Osteocyte (in vitro differentiated cells): ENCODE data around the gene STARD3. TPM values are rescaled to one million over a fixed set of nuclear protein-coding genes. Genes with fewer than 3 reads are reported as not detected.

ENCODE experiments used
- DNase-seq: peaks from one replicate; pipeline ENCODE4 v3.0.0; 2021; ENCODE audit warnings: mixed read lengths; ENCODE audit not compliant: unreplicated experiment; ENCODE audit errors: extremely low spot score
- H3K27ac Mint-ChIP-seq: one replicate; pipeline ENCODE4 v1.8.0; 2021; ENCODE audit warnings: mild to moderate bottlenecking, mixed read lengths; ENCODE audit not compliant: unreplicated experiment
- H3K27me3 Mint-ChIP-seq: one replicate; pipeline ENCODE4 v1.8.0; 2021; ENCODE audit warnings: mixed read lengths; ENCODE audit not compliant: unreplicated experiment
- H3K36me3 Mint-ChIP-seq: one replicate; pipeline ENCODE4 v1.8.0; 2021; ENCODE audit warnings: mixed read lengths; ENCODE audit not compliant: unreplicated experiment
- H3K4me1 Mint-ChIP-seq: one replicate; pipeline ENCODE4 v1.8.0; 2021; ENCODE audit warnings: mixed read lengths; ENCODE audit not compliant: unreplicated experiment
- H3K4me3 Mint-ChIP-seq: one replicate; pipeline ENCODE4 v1.8.0; 2021; ENCODE audit warnings: mild to moderate bottlenecking, moderate library complexity, mixed read lengths; ENCODE audit not compliant: unreplicated experiment
- H3K9me3 Mint-ChIP-seq: one replicate; pipeline ENCODE4 v1.8.0; 2021; ENCODE audit warnings: mixed read lengths; ENCODE audit not compliant: unreplicated experiment
- total RNA-seq: library from RNA; stranded (reverse); gene quantifications from 2 replicates; pipeline ENCODE4 v1.2.1, GENCODE V29; 2021
- TF ChIP-seq, protein P1 (sequence below): fragments of 200-600 bp; sonication (generic); IDR thresholded peaks from 2 replicates; pipeline ENCODE4 v1.5.0; 2021; ENCODE audit warnings: antibody characterized with exemption, mild to moderate bottlenecking, moderate library complexity

Gene STARD3
- total RNA-seq, 1 donor from 2014 or later, result 68.9 TPM

DNA sequence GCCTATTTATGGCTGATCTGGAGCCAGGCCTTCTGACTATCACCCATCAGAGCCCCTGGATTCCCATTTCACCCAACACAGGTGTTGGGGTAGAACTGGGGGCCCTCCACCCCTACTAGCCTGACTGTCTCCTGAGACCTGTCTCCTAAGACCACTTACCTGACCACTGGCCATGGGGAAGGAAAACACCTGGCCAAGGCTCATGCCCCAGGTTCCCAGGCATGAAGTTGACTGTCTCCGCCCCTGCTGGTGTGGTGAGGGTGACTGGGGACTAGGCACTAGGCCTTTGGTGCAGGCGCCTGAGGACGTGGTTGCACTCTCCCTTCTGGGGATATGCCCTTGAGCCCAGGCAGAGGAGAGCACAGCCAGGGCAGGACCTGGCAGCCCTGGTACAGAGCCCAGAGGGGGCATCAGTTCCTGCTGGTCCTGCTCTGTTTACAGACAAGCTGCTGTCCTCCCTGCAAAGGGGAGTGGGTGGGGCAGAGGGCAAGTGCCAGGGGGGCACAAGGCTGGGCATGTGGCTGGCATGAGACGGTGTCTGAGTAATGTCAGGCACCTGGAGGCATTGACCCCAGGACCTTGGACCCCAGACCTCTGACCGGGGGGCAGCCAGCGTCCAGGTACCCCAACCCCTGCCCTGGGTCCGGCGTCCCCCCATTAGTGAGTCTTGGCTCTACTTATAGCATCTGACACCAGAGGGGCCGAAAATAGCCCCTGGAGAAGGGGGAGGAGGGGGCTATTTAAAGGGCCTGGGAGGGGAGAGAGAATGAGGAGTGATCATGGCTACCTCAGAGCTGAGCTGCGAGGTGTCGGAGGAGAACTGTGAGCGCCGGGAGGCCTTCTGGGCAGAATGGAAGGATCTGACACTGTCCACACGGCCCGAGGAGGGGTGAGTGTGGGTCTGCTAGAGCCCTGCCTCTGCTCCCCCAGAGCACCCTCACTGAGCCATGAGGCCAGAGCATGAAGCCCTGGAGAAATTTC, 27.9 kb downstream of the STARD3 start, which contains the start of gene TCAP:
Gene TCAP (plus strand): TSS at position 769 of the 981 bp plus-strand sequence. CDS start 11 bp downstream, at position 780.
- Mint-ChIP-seq H3K9me3 (no peaks in the 10 kb centered on the region), H3K4me1 (peaks cover 58% of the 10 kb centered on the region), H3K4me3 (no peak within 1 kb of the TSS), H3K27ac (peak within 1 kb of the TSS; percentile 27), H3K27me3 (peaks cover 4% of the 10 kb centered on the region), H3K36me3 (peaks cover 7% of the 10 kb centered on the region)
- DNase-seq, result no peak
- TF ChIP-seq, protein P1, sequence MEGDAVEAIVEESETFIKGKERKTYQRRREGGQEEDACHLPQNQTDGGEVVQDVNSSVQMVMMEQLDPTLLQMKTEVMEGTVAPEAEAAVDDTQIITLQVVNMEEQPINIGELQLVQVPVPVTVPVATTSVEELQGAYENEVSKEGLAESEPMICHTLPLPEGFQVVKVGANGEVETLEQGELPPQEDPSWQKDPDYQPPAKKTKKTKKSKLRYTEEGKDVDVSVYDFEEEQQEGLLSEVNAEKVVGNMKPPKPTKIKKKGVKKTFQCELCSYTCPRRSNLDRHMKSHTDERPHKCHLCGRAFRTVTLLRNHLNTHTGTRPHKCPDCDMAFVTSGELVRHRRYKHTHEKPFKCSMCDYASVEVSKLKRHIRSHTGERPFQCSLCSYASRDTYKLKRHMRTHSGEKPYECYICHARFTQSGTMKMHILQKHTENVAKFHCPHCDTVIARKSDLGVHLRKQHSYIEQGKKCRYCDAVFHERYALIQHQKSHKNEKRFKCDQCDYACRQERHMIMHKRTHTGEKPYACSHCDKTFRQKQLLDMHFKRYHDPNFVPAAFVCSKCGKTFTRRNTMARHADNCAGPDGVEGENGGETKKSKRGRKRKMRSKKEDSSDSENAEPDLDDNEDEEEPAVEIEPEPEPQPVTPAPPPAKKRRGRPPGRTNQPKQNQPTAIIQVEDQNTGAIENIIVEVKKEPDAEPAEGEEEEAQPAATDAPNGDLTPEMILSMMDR, result no peak

DNA sequence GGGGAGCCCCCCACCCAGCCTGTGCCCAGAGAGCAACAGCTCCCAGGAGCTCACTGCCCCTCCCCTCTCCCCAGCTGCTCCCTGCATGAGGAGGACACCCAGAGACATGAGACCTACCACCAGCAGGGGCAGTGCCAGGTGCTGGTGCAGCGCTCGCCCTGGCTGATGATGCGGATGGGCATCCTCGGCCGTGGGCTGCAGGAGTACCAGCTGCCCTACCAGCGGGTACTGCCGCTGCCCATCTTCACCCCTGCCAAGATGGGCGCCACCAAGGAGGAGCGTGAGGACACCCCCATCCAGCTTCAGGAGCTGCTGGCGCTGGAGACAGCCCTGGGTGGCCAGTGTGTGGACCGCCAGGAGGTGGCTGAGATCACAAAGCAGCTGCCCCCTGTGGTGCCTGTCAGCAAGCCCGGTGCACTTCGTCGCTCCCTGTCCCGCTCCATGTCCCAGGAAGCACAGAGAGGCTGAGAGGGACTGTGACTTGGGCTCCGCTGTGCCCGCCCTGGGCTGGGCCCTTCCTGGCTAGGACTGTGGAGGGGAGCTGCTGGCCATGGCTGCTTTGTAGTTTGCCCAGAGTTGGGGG, 28.8 kb downstream of the STARD3 start:
- TF ChIP-seq, protein P1, result peak; percentile 21
- peak overlapping the region; percentile 27 for H3K27ac Mint-ChIP-seq
- no peak overlapping the region for H3K4me3 Mint-ChIP-seq
- no peak for DNase-seq
- peaks cover 58% of the 10 kb centered on the region for H3K4me1 Mint-ChIP-seq
- peaks cover 6% of the 10 kb centered on the region for H3K36me3 Mint-ChIP-seq
- no peaks in the 10 kb centered on the region for H3K9me3 Mint-ChIP-seq
- peaks cover 8% of the 10 kb centered on the region for H3K27me3 Mint-ChIP-seq

DNA sequence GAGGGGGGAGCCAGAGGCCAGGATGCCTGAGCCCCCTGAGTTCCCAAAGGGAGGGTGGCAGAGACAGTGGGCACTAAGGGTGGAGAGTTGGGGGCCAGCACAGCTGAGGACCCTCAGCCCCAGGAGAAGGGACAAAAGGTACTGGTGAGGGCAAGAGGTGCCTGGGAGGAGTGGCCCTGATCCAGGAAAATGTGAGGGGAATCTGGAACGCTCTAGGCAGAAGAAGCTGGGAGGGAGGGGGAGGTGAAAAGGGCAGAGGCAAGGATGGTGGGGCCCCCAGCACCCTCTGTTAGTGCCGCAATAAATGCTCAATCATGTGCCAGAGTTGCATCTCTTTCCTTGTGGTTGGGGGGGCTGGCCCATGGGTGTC, 29.3 kb downstream of the STARD3 start:
- TF ChIP-seq, protein P1, result no peak
- Mint-ChIP-seq H3K27me3 (peaks cover 8% of the 10 kb centered on the region), H3K4me1 (peaks cover 56% of the 10 kb centered on the region), H3K27ac (peak overlapping the region; percentile 27), H3K36me3 (peaks cover 3% of the 10 kb centered on the region), H3K4me3 (no peak overlapping the region), H3K9me3 (no peaks in the 10 kb centered on the region)
- DNase-seq, result no peak

DNA sequence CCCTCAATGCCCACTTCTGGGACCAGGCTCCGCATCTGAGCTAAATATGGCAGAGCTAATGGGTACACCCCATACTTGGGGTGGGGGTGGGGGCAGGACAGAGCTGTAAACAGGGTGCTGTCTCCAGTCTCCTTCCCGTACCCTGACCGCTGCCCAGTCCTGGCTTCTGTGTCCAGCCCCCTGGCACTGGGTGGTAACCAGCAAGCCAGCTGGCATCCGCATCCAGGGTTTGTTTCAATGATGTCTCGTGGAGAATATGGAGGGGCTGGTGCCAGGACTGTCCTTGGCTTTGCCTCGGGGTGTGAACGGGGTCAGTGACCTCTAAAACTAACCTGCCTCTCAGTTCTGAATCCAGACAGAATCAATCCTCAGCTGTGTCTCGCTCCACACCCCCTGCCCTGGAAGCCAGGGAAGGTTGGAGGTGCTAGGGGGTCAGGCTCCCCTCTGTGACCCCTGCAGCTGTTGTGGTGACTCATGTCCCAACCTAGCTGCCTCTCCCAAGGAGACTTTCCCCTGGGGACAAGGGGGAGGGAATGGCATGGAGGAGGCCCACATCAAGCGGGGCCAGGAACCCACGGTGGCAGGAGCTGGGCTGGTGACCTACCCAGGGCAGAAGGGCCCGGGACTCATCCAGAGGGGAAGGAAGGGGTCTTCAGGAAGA, 29.8 kb downstream of the STARD3 start:
- no peaks in the 10 kb centered on the region for H3K36me3 Mint-ChIP-seq
- H3K4me3 Mint-ChIP-seq, result peak overlapping the region; percentile 40
- TF ChIP-seq, protein P1, result no peak
- no peaks in the 10 kb centered on the region for H3K9me3 Mint-ChIP-seq
- H3K4me1 Mint-ChIP-seq, result peaks cover 54% of the 10 kb centered on the region
- peaks cover 8% of the 10 kb centered on the region for H3K27me3 Mint-ChIP-seq
- no peak for DNase-seq
- H3K27ac Mint-ChIP-seq, result no peak overlapping the region
